ENCODE data around the gene SV2B. TPM values are rescaled to one million over a fixed set of nuclear protein-coding genes. Genes with fewer than 3 reads are reported as not detected.

Gene SV2B
- total RNA-seq, 1 experiment from 2014 or later: 3.9 TPM

- H3K36me3 ChIP-seq (ENCODE audit: insufficient read depth, low read length, poor library complexity, severe bottlenecking): no peaks in the 10 kb centered on the region
- intact Hi-C loops (cut with micrococcal nuclease; ENCODE audit: unreplicated experiment): no loop called here
- ChIA-PET CTCF (no interaction called here), POLR2A (ENCODE audit: low non-redundant PET) (no interaction called here)
- no peaks in the 10 kb centered on the region for H3K4me1 ChIP-seq (ENCODE audit: insufficient read depth, low read length, poor library complexity, severe bottlenecking)
- H3K4me3 ChIP-seq (ENCODE audit: low read depth, low read length, poor library complexity, severe bottlenecking): no peak overlapping the region
- DNase-seq (ENCODE audit: low spot score): no peak
- H3K27me3 ChIP-seq (replicated peaks; ENCODE audit: insufficient read depth, low read depth, low read length, poor library complexity): no peaks in the 10 kb centered on the region
- no peak for TF ChIP-seq EZH2 (IDR thresholded peaks at IDR 0.05; ENCODE audit: borderline replicate concordance, low read depth, low read length, poor library complexity, severe bottlenecking)
- TF ChIP-seq CTCF (conservative IDR thresholded peaks at IDR 0.05; ENCODE audit: low read depth, low read length): no peak
- H3K9me3 ChIP-seq (ENCODE audit: low read depth, low read length, poor library complexity, severe bottlenecking): no peaks in the 10 kb centered on the region
- no peak overlapping the region for H3K27ac ChIP-seq (ENCODE audit: low read depth, low read length, poor library complexity, severe bottlenecking)
- BruUV-seq (replicated peaks): no TSS peak
Observed at GRCh38 chr15:91335702-91336101, 235.6 kb downstream of the SV2B start.

GRCh38 chr15:91336687-91337086 lies 236.6 kb downstream of the SV2B start:
- DNase-seq (ENCODE audit: low spot score): no peak
- H3K36me3 ChIP-seq (ENCODE audit: insufficient read depth, low read length, poor library complexity, severe bottlenecking): no peaks in the 10 kb centered on the region
- intact Hi-C loops (cut with micrococcal nuclease; ENCODE audit: unreplicated experiment): no loop called here
- no peak overlapping the region for H3K27ac ChIP-seq (ENCODE audit: low read depth, low read length, poor library complexity, severe bottlenecking)
- no peaks in the 10 kb centered on the region for H3K4me1 ChIP-seq (ENCODE audit: insufficient read depth, low read length, poor library complexity, severe bottlenecking)
- H3K4me3 ChIP-seq (ENCODE audit: low read depth, low read length, poor library complexity, severe bottlenecking): no peak overlapping the region
- no peaks in the 10 kb centered on the region for H3K9me3 ChIP-seq (ENCODE audit: low read depth, low read length, poor library complexity, severe bottlenecking)
- H3K27me3 ChIP-seq (replicated peaks; ENCODE audit: insufficient read depth, low read depth, low read length, poor library complexity): no peaks in the 10 kb centered on the region
- POLR2A ChIA-PET (ENCODE audit: low non-redundant PET): no interaction called here
- BruUV-seq (replicated peaks): no TSS peak
- CTCF ChIA-PET: no interaction called here
- TF ChIP-seq EZH2 (IDR thresholded peaks at IDR 0.05; ENCODE audit: borderline replicate concordance, low read depth, low read length, poor library complexity, severe bottlenecking): no peak
- TF ChIP-seq CTCF (conservative IDR thresholded peaks at IDR 0.05; ENCODE audit: low read depth, low read length): no peak

GRCh38 chr15:91338766-91339165 lies 238.7 kb downstream of the SV2B start:
- H3K4me3 ChIP-seq (ENCODE audit: low read depth, low read length, poor library complexity, severe bottlenecking): no peak overlapping the region
- no peaks in the 10 kb centered on the region for H3K9me3 ChIP-seq (ENCODE audit: low read depth, low read length, poor library complexity, severe bottlenecking)
- POLR2A ChIA-PET (ENCODE audit: low non-redundant PET): no interaction called here
- no peaks in the 10 kb centered on the region for H3K36me3 ChIP-seq (ENCODE audit: insufficient read depth, low read length, poor library complexity, severe bottlenecking)
- intact Hi-C loops (cut with micrococcal nuclease; ENCODE audit: unreplicated experiment): no loop called here
- H3K27me3 ChIP-seq (replicated peaks; ENCODE audit: insufficient read depth, low read depth, low read length, poor library complexity): no peaks in the 10 kb centered on the region
- TF ChIP-seq EZH2 (IDR thresholded peaks at IDR 0.05; ENCODE audit: borderline replicate concordance, low read depth, low read length, poor library complexity, severe bottlenecking) (no peak), CTCF (conservative IDR thresholded peaks at IDR 0.05; ENCODE audit: low read depth, low read length) (no peak)
- BruUV-seq (replicated peaks): no TSS peak
- peak; percentile 26 for DNase-seq (ENCODE audit: low spot score)
- CTCF ChIA-PET: no interaction called here
- H3K27ac ChIP-seq (ENCODE audit: low read depth, low read length, poor library complexity, severe bottlenecking): no peak overlapping the region
- H3K4me1 ChIP-seq (ENCODE audit: insufficient read depth, low read length, poor library complexity, severe bottlenecking): no peaks in the 10 kb centered on the region

Data from A673 (cell line).